Hematopoietic multipotent progenitor cell treated with erythropoietin and hydrocortisone succinate and interleukin-3 and kit ligand, for 17 days (in vitro differentiated cells): ENCODE results near the gene KRT6A.

Experiments
- DNase-seq: peaks from one replicate; pipeline ENCODE4 v3.0.0-alpha.2; 2015; ENCODE audit warnings: low spot score

The KRT6A gene

GRCh38 chr12:52524898-52525591 is 32.0 kb upstream of the KRT6A start:
- no peak for DNase-seq

- no peak for DNase-seq
Measured at GRCh38 chr12:52524241-52524897, 31.3 kb upstream of the KRT6A start.

DNA sequence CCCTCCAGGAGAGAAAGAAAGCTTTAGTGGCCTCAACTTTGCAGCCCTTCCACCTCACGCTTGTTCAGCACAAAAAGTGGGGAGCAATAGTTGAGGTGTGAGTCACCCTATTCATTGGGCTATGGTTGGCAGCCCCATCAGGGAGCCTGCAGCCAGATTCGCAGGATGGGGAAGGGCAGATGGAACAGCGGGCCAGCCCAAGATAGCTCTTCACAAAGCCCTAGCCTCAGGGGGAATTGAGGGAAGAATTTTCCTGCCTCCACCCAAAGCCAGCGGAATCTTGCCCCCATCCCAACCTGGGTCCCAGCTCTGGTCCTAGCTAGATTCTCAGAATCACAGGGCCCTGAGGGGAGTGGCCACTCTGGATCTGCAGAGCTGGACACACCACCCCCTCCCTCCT is 30.8 kb upstream of the KRT6A start:
- no peak for DNase-seq

DNA sequence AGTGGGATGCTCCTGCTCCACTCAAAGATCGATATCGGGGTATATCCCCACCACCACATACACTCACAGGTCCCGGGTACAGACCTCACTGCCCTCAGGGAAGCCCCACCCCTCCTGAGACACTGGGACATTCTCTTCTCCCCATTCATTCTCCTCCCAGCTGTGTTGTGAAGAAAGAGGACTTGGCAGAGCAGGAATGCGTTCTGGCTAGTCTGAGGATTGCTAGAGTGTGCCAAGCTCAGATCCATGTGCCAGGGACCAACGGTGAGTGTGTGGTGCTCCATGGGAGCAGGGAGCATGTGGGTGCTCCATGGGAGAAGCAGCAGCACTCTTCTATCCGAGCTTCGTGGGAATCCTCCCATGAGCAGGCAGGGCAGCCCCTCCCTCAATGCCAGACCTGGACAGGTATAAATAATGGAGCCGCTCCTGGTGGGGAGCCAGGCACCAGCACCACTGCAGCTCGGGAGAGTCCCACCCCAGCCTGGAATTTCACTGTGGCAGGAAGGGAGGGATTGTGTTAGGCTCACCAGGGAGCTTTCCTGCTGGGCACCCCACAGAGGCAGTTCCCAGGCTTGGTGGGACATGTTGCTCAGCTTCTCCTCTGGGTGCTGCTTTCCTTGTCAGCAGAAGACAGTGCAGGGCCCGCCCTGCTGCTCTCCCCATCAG is 29.4 kb upstream of the KRT6A start:
- DNase-seq = no peak

DNA sequence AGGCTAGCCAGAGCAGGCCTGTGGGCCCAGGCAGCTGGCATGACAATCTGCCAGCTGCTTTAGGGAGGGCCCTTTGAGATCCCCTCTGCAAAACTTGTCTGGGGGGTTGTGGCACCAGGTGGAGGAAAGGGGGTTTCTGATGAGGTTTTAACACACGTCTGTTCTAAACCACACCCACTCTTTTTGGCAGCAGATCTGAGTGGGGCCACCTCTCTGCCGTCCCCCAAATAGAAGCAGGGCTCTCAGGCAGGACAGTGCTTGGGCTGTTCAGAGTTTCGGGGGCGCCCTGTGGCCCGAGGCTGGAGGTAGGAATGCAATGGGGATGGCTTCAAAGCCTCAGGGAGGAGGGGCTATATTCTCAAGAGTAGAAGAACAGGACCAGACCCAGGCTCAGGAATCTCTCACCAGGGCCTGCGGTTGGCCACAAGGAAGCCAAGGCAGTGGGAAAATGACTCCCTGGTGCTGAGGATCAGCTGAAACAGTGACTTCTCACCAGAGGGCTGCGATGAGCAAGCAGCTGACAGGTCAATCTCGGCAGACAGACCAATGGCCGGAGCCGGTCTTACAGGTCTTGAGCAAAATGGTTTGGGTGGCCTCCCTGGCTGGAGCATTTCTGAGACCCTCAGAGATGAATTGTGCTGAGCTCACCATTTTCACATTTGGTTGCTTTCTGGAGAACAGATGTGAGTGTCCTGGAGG is 28.7 kb upstream of the KRT6A start:
- DNase-seq = no peak

DNA sequence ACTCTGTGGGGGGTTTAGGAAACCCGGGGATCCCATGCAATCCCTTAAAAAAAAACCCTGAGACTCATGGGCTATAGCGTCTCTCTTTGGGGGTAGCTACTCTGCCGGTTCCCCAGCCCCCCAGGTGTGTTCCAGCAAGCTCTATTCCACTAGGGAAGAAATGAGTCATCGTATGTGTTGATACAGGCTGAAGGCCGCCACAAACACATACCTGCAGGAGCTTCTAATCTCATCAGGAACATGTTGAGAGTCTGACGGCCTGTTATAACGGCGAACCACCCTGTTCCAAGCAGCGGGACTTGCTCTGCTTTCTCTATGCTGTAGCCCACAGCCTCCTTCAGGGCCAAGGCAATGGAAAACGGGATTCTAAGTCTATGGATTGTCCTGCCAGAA is 28.1 kb upstream of the KRT6A start:
- no peak for DNase-seq

- no peak for DNase-seq
Measured at GRCh38 chr12:52519826-52520662, 27.0 kb upstream of the KRT6A start, which contains the start of gene KRT5. TSS of gene KRT5 (minus strand) at chr12:52520394. CDS start at chr12:52520296, 98 bp downstream.

DNA sequence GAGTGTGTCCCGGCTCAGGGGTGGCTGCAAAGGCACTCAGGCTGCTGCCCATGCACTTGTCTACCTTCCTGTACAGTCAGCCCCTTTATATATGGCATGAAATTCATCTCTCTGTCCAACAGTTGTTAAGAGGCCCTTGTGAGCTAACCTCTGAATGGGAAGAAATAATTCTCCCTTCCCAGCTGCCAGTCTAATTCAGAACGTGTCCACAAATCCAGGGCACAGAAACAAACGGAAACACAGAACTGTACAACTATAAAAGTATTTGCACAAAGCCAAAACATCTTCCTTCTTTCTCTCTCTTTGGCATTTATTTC is 26.3 kb upstream of the KRT6A start:
- no peak for DNase-seq

DNA sequence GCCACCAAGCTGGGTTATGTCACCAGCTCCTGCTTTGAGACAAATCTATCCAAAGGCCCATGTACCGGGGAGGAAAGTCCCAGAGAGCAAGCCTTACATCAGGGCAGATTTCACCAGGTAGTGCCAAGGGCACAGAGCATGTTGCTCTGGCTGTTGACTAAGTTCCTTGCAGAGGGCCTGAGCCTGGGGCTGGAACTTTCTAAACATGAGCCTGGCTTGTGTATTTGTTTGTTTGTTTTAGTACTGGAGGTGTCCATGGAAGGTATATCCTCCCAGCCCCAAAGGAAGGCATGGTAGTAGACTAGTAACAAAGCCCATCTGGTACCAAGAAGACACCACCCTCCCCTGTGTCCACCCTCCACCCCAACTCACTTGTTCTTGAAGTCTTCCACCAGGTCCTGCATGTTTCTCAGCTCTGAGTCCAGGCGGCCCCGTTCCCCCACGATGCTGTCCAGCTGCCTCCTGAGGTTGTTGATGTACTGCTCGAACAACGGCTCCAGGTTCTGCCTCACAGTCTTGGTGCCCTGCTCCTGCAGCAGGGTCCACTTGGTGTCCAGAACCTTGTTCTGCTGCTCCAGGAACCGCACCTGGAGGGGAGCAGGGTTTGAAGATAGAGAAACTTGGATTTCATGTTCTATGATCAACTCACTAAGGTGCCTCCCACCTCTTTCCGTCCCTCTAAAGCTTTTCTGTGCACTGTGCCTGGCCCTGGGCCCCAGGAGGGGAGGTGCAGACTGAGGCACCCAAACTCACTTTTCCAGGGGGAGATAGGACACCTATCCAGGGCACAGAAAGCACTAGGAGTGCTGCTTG is 25.7 kb upstream of the KRT6A start:
- DNase-seq = no peak

GRCh38 chr12:52517888-52518287 is 24.8 kb upstream of the KRT6A start:
- DNase-seq = no peak

DNA sequence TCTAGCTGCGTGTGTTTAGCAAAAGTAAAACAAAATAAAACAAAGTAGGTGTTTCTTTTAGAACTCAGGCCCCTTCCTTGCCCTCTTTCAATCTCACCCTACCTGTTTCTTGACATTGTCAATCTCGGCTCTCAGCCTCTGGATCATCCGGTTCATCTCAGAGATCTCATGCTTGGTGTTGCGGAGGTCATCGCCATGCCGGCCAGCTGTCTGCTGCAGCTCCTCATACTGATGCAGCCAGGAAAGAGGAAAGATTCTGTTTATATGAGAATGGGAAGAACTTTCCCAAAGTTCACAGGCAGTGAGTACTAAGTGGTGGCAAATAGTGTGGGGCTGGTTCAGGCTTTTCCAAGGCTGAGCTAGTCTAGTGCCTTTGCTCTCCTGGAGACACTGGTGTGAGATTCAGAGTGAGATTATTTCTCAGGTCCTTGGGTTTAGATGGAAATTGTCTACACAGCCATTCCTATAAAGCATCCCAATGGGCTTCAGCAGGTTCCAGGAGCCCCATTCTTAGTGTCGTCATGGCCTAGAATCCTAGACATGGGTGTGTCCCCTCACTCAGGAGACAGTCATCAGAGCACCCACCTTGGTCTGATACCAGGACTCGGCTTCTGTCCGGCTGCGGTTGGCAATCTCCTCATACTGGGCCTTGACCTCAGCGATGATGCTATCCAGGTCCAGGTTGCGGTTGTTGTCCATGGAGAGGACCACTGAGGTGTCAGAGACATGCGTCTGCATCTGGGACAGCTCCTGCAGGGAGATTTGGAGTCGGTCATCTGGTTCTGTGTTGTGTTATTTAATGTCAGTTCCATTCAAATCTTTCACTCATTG is 24.2 kb upstream of the KRT6A start:
- DNase-seq = no peak

DNA sequence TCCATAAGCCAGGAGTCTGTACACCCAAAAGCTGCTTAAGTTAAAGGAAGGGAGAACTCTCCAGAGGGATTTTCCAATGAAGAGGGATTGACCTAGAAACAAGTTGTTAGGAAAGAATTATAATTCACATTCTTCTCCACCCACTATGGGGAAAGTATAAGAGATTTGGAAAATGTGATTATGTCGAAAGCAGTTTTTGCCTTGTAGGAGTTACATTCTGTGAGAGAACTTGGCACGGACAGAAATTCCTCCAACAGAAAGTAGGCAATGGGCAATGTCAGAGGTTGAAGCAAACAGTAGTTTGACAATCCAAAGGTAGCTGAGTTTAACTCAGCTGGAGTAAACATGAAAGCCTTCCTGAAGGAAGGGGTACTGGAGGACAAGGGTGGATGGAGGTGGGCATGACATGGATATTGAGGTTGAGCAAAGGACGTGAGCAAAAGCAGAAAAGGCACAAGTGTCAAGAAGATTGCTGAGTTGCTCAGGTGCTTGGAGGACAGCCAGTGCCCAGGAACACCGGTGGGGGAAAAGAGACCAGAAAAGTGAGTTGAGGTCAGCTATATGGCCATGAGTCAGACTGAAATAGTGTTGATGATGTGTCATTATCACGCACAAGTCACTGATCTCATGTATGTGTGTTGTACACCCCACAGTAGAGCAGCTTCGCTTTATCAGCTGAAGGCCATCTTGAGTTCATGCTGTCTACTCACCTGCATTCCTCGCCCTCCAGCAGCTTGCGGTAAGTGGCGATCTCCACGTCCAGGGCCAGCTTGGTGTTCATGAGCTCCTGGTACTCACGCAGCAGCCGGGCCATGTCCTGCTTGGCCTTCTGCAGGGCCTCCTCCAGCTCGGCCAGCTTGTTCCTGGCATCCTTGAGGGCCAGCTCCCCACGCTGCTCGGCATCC is 23.1 kb upstream of the KRT6A start:
- no peak for DNase-seq

GRCh38 chr12:52515319-52515646 is 22.2 kb upstream of the KRT6A start:
- no peak for DNase-seq

DNA sequence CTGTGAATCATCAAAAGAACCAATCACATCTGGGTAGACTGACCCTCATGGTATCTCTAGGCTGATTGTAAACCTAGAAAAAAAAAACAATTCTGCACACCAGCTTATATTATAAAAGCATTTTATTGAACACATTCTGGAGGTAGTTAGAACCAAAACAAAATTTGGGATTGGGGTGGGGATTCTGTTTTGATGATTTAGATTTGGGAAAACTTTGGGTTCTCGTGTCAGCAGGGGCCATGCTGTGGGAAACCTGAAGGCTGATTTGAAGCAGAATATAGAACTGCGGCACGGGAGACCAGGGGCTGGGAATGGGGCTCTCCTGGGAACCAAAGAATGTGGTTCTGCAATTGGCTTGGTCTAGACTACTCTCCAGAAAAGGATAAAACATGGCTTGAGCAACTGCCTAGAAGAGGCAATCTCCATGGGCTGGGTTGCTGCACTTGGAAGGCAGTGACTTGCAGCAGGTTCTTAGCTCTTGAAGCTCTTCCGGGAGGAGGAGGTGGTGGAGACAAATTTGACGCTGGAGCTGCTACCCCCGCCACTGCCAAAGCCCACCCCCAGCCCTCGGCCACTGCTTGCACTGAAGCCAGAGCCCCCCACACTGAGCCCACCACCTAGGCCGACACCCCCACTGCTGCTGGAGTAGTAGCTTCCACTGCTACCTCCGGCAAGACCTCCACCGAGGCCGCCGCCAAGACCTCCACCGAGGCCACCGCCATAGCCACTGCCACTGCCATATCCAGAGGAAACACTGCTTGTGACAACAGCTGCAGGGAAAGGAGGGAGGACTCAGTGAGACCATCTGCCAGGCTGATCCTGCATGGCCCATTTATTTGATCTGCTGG is 21.6 kb upstream of the KRT6A start:
- DNase-seq = no peak

DNA sequence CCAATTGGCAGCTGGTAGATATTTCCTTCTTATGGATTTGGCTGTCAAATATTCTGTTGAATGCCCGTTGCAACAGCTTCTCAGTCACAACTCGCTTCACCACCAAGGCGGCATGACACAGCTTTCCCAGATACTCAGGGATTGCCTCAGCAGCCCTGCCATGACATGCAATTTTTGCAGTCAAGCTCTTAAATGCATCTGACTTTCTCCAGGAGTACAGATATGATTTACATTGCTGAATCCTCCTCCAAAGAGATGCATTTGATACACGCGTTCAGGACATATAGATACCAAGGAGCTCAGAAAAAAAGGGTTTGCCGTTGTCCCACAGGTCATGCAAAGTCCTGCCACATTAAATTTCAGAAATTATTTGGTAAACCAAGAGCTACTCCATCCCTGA is 20.7 kb upstream of the KRT6A start:
- DNase-seq = no peak

DNA sequence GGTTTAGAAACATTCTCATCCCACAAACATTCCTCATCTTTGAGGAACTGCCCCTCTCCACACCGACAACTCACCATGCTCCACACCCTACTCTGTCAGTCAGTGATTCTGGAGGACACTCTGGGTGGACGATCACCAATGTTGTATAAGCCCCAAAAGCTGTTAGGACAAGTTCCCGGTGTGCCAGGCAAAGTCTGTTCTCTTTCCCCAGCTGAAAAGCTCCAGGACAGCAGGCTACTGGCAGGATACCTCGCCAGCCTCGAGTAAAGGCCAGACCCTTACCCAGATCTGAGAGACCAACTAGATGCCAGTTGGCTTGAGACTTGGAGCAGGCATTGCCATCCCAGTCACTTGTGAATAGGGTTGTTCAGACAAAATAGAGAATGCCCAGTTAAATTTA is 15.2 kb upstream of the KRT6A start:
- no peak for DNase-seq

GRCh38 chr12:52506858-52507715 is 14.0 kb upstream of the KRT6A start:
- DNase-seq = no peak
